CD4-positive, alpha-beta T cell treated with Interleukin-1 beta for 1 hour (primary cell): ENCODE results near the gene KLRG1.
A peak's percentile ranks its signal among the peaks of the same experiment; 100 is the strongest.

Experiments
- DNase-seq, 2 donors: peaks; one replicate each; pipeline ENCODE4 v3.0.0-alpha.2; 2020 to 2022

KLRG1 gene

GRCh38 chr12:9043766-9044165 lies 54.4 kb downstream of the KLRG1 start:
- DNase-seq = no peak

- no peak for DNase-seq
Measured at GRCh38 chr12:9047105-9047504, 57.8 kb downstream of the KLRG1 start.

- no peak for DNase-seq
Measured at GRCh38 chr12:9048930-9049329, 59.6 kb downstream of the KLRG1 start.

- peak; percentile 27 to 69 for DNase-seq
Measured at GRCh38 chr12:9049520-9050133, 60.3 kb downstream of the KLRG1 start.

- no peak for DNase-seq
Measured at GRCh38 chr12:9050521-9051157, 61.3 kb downstream of the KLRG1 start.

GRCh38 chr12:9051158-9051550 lies 61.8 kb downstream of the KLRG1 start:
- DNase-seq = no peak

- no peak for DNase-seq
Measured at GRCh38 chr12:9052610-9053009, 63.3 kb downstream of the KLRG1 start.
